Subcutaneous adipose tissue (tissue), 4 donors: ENCODE results near the gene RABAC1. TPM values are rescaled to one million over a fixed set of nuclear protein-coding genes. Genes with fewer than 3 reads are reported as not detected.

Experiments used
- total RNA-seq, 4 donors: library from RNA; depleted of rRNA; stranded (reverse); fragments of >200 nt; gene quantifications; one replicate each; pipeline ENCODE4 v1.1.0, GENCODE V29; 2016
- TF ChIP-seq, protein P1 (sequence below): fragments of 450-650 bp; IDR thresholded peaks from one replicate; pipeline ENCODE4 v1.5.1; 2016; ENCODE audit warnings: low read depth, mild to moderate bottlenecking, control low read depth, antibody characterized with exemption, moderate library complexity

Gene RABAC1
- total RNA-seq, 4 donors from 2014 or later = 104 to 159 (median 137) TPM

DNA sequence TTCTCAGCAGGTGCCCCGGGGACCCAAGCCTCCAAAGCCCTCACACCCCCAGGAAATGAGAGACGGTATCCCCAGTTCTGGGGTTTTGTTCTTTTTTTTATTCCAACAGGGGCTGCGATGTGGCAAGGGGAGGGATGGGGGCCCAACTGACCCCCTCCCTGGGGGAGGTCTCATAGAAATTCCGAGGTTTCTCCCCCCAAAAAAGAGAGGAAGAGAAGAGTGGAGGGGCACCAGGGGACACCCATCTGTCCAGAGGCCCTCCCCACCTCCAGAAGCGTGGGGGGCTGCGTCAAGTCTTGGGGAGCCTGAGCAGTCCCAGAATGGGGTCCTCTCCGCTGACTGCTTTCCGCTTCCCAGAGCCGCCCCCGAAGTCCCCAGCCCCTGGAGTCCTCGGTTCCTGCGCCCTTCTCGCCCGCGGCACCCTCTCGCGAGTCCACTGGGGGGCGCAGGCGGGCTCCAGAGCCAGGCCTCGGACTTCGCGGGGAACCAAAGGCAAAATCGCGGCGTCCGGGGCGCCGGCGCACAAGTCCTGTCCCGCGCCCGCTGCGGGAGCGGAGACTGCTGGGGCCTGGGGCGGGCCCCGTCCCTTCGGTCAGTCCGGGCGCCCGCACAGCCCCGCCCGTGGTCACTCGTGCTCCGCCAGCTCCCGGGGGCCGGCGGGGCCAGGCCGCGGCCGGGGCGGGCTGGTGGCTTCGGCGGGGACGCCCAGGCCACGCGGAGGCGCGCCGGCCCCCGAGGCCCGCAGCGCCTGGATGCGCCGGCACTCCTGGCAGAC is 39.3 kb upstream of the RABAC1 start:
- TF ChIP-seq, protein P1, sequence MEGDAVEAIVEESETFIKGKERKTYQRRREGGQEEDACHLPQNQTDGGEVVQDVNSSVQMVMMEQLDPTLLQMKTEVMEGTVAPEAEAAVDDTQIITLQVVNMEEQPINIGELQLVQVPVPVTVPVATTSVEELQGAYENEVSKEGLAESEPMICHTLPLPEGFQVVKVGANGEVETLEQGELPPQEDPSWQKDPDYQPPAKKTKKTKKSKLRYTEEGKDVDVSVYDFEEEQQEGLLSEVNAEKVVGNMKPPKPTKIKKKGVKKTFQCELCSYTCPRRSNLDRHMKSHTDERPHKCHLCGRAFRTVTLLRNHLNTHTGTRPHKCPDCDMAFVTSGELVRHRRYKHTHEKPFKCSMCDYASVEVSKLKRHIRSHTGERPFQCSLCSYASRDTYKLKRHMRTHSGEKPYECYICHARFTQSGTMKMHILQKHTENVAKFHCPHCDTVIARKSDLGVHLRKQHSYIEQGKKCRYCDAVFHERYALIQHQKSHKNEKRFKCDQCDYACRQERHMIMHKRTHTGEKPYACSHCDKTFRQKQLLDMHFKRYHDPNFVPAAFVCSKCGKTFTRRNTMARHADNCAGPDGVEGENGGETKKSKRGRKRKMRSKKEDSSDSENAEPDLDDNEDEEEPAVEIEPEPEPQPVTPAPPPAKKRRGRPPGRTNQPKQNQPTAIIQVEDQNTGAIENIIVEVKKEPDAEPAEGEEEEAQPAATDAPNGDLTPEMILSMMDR = no peak

DNA sequence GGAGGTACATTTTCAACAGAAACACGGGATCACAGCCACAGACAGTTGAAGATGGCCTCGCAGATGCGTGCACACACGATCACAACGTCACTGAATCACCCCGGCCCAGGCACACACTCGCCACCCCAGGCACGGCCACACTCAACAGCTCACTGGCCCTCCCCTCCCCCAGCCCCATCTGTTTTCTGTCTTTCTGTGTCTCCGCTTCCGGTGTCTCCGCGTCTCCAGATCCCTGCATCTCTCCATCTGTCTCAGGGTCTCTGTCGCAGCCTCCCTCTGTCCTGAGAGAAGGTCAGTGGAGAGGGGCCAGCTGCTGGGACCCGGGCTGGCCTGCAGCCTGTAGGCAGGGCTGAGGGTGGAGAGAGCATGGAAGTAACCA is 38.7 kb upstream of the RABAC1 start:
- TF ChIP-seq, protein P1 = no peak

DNA sequence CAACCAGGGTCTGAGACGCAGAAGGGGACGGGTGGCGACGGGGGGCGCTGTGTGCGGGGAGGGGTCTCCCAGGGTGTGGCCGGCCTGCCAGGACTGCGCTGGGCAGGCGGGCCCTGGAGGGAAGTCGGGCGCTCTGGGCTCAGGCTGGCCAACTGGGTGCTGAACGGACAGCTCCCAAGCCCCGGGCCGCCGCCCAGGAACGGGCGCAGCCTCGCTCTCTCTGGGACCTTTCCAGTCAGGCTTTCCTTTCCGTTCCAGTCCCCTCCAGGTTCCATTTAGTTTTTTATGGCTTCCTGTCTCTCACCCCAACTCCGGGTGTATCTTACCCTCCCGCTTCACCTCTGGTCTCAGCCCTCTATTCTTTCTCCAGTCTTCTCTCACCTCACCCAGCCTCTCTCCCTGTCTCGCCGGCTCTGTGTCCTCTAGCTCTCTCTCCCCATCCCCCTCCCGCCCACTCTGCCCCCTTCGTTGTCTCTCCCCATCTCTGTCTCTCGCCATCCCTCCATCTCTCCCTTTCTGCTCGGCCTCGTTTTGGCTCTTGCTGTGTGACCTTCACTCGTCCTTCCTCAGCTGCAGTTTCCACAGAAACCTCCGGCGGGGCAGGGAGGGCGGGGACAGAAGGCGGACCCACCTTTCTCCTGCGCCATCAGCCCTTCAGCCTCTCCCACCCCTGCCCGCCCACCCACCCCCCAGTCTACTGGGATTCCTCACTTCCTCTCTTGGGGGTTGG is 38.2 kb upstream of the RABAC1 start:
- TF ChIP-seq, protein P1 = no peak

DNA sequence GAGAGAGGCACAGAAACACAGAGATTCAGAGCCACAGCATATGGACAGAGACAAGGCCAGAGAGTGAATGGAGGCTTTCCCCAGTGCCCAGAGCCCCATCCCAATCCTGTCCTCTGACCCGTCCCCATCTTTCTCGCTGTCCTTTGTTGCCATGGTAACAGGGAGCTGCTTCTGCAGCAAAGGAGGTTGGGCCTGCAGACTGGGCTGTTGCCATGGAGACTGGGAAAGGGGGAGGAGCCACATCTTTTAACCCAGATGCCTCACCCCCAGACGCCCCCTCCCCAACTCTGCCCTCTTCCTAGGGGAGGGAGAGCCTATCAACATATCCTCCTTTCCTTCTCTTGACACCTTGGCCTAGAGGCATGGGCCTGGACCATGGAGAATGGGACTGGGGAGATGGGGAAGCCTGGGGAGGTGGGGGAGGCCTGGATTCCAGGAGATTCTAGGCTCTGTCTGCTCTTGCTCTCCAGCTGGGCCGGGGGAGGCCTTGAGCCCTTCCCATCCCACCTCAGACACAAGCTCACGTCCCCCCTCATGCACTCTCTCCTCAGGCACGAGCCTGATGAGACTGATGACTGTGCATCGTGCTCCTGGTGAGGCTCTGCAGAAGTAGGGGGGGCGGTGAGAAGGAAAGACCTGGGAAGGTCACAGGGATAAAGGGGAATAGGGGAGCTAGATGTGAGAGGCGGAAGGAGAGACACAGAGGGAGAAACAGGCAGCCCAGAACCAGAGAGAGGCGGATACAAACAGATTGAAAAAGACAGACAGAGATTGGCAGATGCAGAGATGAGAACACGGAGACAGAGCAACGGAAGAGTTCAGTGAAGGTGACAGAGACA is 37.1 kb upstream of the RABAC1 start:
- TF ChIP-seq, protein P1 = no peak

DNA sequence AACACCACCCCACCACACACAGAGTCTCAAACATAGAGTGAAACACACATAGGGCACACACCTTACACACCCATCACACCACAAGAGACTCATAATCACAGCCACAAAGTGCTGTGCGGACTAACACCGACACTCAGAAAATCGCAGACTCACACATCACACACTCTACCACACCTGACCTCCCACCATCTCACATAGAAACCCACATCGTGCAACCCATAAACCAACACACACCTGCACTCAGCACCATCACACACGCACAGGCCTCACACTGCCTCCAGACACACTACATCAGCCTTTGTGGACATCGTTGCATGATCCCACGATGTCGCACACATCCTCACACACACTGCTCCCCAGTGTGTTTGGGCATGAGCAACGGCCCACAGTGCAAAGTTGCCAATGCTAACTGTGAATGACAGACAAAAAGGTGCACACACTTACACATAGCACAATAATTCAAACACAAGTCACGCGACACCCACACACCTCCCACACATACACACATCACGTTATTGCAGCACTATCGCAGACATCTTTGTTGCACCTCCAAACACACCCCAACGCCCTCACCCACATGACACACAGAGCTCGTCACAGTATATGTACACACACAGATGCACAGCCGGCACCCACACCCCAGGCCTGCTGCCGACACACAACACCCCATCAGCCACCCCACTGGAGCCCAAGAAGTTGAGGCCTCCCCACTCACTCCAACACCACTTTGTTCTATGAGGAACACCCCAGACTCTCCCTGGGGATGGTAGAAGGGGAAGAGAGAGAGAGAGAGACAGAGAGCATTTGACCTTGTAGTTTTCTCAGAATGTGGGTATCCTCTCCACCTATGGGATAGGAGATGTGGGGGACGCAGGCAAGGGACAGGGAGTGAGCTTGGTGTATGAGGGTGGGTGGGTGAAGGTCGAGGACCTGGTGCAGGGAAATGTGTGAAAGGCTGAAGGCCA is 36.2 kb upstream of the RABAC1 start:
- TF ChIP-seq, protein P1 = no peak

DNA sequence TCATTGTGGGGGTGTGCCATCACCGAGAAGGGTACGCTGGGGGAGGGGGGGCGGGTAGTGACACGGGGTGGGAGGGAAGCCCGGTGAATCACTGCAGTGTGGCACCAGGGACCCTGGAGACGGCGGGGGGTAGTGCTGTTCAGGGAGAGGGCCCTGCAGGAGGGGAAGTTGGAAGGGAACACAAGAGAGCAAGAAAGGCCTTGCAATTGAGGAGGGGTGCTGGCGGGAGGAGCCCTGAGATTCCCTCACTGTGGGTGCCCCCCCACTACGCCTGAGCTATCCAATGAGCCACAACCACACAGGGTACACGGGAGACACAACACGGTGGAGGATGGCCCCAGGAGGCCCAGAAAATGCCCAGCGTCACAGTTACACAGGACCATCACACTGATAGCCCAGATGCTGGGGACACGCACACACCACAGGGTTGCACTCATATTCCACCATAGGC is 35.4 kb upstream of the RABAC1 start:
- TF ChIP-seq, protein P1 = no peak
